Vagina (tissue), 2 donors: ENCODE measurements around the gene TRPM2.

Experiments used
- POLR2A ChIP-seq, 2 donors: fragments of 450-650 bp; IDR thresholded peaks; one replicate each; pipeline ENCODE4 v1.6.1; 2017; ENCODE audit warnings: antibody characterized with exemption in 2 of 2, mild to moderate bottlenecking in 2 of 2, moderate library complexity in 2 of 2
- POLR2AphosphoS5 ChIP-seq, 2 donors: sonication (generic); formaldehyde crosslinking; IDR thresholded peaks; one replicate each; pipeline ENCODE4 v1.9.0; 2017; ENCODE audit warnings: antibody characterized with exemption in 2 of 2, mild to moderate bottlenecking in 2 of 2, low read depth in 1 of 2; ENCODE audit not compliant: insufficient read depth in 1 of 2
- TF ChIP-seq, protein P1 (sequence below), 3 experiments: fragments of 450-650 bp in 2 of 3; fragments of 200-600 bp in 1 of 3; sonication (generic) in 1 of 3; IDR thresholded peaks; one replicate each; pipeline ENCODE4 v1.5.1; 2017 to 2019; ENCODE audit warnings: antibody characterized with exemption in 3 of 3, mild to moderate bottlenecking in 2 of 3, moderate library complexity in 2 of 3

DNA sequence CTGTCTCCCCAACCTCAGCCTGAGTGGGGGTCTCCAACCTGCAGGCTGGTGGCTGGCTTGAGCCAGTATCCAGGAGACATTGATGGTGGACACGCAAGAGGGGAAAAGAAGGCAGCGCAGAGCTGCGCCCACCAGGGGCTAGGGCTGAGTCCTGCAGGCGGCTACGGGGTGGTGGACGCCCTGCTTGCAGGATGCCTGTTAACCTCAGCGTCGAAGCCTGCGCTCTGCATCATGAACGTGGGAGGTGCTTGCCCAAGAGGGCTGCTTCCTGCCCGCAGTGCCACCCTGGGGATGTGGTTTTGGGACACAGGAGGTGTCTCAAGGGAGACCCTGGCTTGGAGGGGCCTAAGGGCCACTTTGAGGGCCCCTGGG, 25.8 kb upstream of the TRPM2 start:
- TF ChIP-seq, protein P1, sequence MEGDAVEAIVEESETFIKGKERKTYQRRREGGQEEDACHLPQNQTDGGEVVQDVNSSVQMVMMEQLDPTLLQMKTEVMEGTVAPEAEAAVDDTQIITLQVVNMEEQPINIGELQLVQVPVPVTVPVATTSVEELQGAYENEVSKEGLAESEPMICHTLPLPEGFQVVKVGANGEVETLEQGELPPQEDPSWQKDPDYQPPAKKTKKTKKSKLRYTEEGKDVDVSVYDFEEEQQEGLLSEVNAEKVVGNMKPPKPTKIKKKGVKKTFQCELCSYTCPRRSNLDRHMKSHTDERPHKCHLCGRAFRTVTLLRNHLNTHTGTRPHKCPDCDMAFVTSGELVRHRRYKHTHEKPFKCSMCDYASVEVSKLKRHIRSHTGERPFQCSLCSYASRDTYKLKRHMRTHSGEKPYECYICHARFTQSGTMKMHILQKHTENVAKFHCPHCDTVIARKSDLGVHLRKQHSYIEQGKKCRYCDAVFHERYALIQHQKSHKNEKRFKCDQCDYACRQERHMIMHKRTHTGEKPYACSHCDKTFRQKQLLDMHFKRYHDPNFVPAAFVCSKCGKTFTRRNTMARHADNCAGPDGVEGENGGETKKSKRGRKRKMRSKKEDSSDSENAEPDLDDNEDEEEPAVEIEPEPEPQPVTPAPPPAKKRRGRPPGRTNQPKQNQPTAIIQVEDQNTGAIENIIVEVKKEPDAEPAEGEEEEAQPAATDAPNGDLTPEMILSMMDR (IDR thresholded peaks at IDR 0.05): no peak
- TF ChIP-seq POLR2A (IDR thresholded peaks at IDR 0.05) (no peak), POLR2AphosphoS5 (IDR thresholded peaks at IDR 0.05; ENCODE audit: insufficient read depth in 1 of 2, low read depth in 1 of 2) (no peak)
